ENCODE measurements around the gene ITCH. TPM values are rescaled to one million over a fixed set of nuclear protein-coding genes. Genes with fewer than 3 reads are reported as not detected.
A peak's percentile ranks its signal among the peaks of the same experiment; 100 is the strongest.
"Not testable (repeated sequence)": the region's sequence is repeated elsewhere in the genome, so short reads cannot be mapped to it uniquely, and the experiment has no call there.

The ITCH gene
- polyA plus RNA-seq, 3 donors = 42.6 to 51.3 (median 43.3) TPM

DNA sequence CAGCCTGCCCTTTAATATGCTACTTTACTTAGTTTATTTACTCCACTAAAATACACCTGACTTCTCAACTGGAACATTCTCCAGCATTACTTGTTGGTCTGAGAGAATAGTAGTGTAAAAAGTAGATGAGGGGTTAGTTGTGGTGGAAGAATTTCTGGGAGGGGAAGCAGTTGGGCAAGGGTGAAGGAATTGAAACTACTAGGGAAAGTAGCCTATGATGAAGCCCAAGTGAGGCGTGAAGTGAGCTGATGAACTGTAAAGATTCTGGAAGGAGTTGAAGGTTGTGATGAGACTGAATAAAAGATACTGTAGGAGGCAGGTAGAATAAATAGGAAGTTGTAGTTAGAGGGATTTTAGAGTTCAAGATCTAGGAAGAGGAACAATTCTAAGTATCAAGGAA lies 72.5 kb downstream of the ITCH start:
- DNase-seq (ENCODE audit: extremely low read depth in 1 of 11, low read depth in 9 of 11, low spot score in 4 of 11) = no peak

- no peak for DNase-seq (ENCODE audit: extremely low read depth in 1 of 11, low read depth in 9 of 11, low spot score in 4 of 11)
Measured at GRCh38 chr20:34437330-34437986, 74.4 kb downstream of the ITCH start.

DNA sequence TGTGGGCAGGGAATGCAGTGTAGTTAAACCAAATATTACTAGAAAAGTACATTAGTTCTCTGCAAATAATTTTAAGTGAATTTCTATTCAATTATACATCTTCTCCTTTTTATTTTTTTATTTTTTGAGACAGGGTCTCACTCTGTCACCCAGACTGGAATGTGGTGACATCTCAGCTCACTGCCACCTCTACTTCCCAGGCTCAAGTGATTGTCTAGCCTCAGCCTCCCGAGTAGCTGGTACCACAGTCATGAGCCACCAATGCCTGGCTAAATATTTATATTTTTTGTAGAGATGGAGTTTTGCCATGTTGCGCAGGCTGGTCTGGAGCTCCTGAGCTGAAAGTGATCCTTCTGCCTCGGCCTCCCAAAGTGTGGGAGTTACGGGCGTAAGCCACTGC lies 76.1 kb downstream of the ITCH start:
- no peak for DNase-seq (ENCODE audit: extremely low read depth in 1 of 11, low read depth in 9 of 11, low spot score in 4 of 11)

DNA sequence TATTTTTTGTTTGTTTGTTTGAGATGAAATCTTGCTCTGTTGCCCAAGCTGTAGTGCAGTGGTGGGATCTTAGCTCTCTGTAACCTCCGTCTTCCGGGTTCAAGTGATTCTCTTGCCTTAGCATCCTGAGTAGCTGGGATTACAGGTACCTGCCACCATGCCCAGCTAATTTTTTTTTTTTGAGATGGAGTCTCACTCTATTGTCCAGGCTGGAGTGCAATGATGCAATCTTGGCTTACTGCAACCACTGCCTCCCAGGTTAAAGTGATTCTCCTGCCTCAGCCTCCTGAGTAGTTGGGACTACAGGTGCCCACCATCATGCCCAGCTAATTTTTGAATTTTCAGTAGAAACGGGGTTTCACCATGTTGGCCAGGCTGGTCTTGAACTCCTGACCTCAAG lies 78.3 kb downstream of the ITCH start:
- not testable (repeated sequence) for DNase-seq (ENCODE audit: extremely low read depth in 1 of 11, low read depth in 9 of 11, low spot score in 4 of 11)

DNA sequence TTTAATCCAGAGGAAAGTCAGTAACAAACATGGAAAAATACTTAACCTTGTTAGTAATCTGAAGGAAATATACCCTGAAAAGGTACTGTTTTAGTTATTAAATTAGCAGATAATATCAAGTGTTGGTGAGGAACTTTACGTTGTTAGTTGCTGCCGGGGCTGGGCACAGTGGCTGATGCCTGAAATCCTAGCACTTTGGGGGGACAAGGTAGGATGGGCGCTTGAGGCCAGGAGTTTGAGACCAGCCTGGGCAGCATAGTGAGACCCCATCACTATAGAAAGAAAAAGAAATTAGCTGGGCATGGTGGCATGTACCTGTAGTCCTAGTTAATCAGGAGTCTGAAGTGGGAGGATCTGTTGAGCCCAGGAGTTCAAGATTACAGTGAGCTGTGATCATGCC lies 80.5 kb downstream of the ITCH start:
- DNase-seq (ENCODE audit: extremely low read depth in 1 of 11, low read depth in 9 of 11, low spot score in 4 of 11) = no peak

- no peak for DNase-seq (ENCODE audit: extremely low read depth in 1 of 11, low read depth in 9 of 11, low spot score in 4 of 11)
Measured at GRCh38 chr20:34445177-34446065, 82.3 kb downstream of the ITCH start.

GRCh38 chr20:34448517-34448916 lies 85.4 kb downstream of the ITCH start:
- DNase-seq (ENCODE audit: extremely low read depth in 1 of 11, low read depth in 9 of 11, low spot score in 4 of 11) = no peak

GRCh38 chr20:34449674-34450592 lies 86.9 kb downstream of the ITCH start:
- DNase-seq (ENCODE audit: extremely low read depth in 1 of 11, low read depth in 9 of 11, low spot score in 4 of 11) = no peak

- DNase-seq (ENCODE audit: extremely low read depth in 1 of 11, low read depth in 9 of 11, low spot score in 4 of 11) = no peak
Measured at GRCh38 chr20:34452281-34452982, 89.4 kb downstream of the ITCH start.

GRCh38 chr20:34458631-34459030 lies 95.6 kb downstream of the ITCH start:
- no peak for DNase-seq (ENCODE audit: extremely low read depth in 1 of 11, low read depth in 9 of 11, low spot score in 4 of 11)

GRCh38 chr20:34459209-34459897 lies 96.3 kb downstream of the ITCH start:
- no peak for DNase-seq (ENCODE audit: extremely low read depth in 1 of 11, low read depth in 9 of 11, low spot score in 4 of 11)

- no peak for DNase-seq (ENCODE audit: extremely low read depth in 1 of 11, low read depth in 9 of 11, low spot score in 4 of 11)
Measured at GRCh38 chr20:34461779-34462087, 98.7 kb downstream of the ITCH start.

DNA sequence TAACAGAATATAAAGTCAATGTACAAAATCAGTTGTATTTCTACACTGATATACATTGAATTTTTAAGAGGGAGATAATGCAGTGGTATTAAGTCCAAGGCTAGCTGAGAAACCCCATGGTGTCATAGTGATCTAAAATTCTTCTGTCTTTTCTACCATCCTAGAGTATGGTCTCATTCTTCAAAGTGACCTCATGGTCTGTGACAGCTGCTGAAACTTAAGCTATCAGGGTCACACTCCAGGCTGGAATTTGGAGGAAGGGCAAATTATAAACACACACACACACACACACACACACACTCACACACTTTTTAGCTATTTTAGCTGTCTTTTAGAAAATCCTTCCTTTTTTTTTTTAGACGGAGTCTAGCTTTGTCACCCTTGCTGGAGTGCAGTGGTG lies 105.9 kb downstream of the ITCH start:
- no peak for DNase-seq (ENCODE audit: extremely low read depth in 1 of 11, low read depth in 9 of 11, low spot score in 4 of 11)

- no peak for DNase-seq (ENCODE audit: extremely low read depth in 1 of 11, low read depth in 9 of 11, low spot score in 4 of 11)
Measured at GRCh38 chr20:34472246-34472925, 109.3 kb downstream of the ITCH start.

- DNase-seq (ENCODE audit: extremely low read depth in 1 of 11, low read depth in 9 of 11, low spot score in 4 of 11) = peak in 4 of 11 donors; percentile 5 to 10 (median 8)
Measured at GRCh38 chr20:34473262-34473883, 110.3 kb downstream of the ITCH start.

DNA sequence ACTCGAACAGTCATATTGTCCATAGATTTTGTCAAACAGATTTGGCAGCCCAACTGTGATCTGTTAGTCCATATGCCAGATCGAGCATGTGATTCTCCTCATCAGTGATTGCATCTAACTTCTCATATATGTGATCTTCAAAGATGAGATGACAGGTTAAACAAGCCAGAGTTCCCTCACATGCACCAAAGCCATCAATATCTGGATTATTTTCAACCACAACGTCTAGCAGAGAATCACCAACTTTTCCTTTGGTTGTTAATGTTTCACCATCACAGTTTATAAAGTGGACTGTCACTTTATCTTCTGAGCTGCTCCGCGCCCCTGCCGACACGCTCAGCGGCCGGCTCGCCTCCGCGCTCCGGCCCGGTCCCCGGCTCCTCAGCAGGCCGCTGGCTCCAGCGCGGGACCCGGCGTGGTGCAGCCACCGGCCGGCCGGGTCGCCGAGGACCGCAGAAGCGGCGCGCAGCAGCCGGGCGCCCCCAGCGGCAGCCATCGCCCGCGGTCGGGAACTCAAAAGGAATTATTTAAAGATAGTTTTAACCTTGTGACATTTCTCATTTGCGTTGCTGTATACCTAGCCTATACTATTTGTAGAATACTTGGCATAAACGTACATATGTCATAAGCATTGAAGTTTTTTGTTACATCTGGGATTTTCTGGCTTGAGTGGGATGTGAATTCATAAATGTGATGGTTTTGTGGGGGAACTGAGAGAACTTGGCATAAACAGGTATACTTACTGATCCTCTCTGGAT lies 113.1 kb downstream of the ITCH start:
- DNase-seq (ENCODE audit: extremely low read depth in 1 of 11, low read depth in 9 of 11, low spot score in 4 of 11) = peak; percentile 4 to 34 (median 22)

DNA sequence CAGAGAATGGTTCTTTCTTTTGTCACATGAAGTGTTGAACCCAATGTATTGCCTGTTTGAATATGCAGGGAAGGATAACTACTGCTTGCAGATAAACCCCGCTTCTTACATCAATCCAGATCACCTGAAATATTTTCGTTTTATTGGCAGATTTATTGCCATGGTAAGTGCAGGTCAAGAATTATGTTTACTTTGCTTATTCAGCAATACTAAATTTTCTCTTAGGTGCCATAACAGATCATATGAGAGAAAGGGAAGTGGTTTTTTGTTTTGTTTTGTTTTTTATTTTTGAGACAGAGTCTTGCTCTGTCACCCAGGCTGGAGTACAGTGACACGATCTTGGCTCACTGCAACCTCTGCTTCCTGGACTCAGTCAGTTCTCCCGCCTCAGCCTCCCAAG lies 116.6 kb downstream of the ITCH start:
- DNase-seq (ENCODE audit: extremely low read depth in 1 of 11, low read depth in 9 of 11, low spot score in 4 of 11) = no peak
